Measurements from ENCODE around the gene RIN3. TPM values are rescaled to one million over a fixed set of nuclear protein-coding genes. Genes with fewer than 3 reads are reported as not detected.

Gene RIN3
- total RNA-seq, 2 donors from 2014 or later: 30.9 to 34.0 TPM

- no peak for DNase-seq (ENCODE audit: low spot score)
- intact Hi-C loops (cut with DNase I): no loop called here
These were observed 188.2 kb downstream of the RIN3 start for GRCh38 chr14:92701826-92702225.

- no peak for DNase-seq (ENCODE audit: low spot score)
- intact Hi-C loops (cut with DNase I): no loop called here
These were observed 188.9 kb downstream of the RIN3 start for GRCh38 chr14:92702441-92702918.

- intact Hi-C loops (cut with DNase I): no loop called here
- DNase-seq (ENCODE audit: low spot score): no peak
These were observed 189.9 kb downstream of the RIN3 start for GRCh38 chr14:92703516-92703915.

GRCh38 chr14:92704036-92704804 lies 190.6 kb downstream of the RIN3 start:
- no peak for DNase-seq (ENCODE audit: low spot score)
- intact Hi-C loops (cut with DNase I): no loop called here

- intact Hi-C loops (cut with DNase I): no loop called here
- DNase-seq (ENCODE audit: low spot score): no peak
These were observed 191.2 kb downstream of the RIN3 start for GRCh38 chr14:92704821-92705220.

DNA sequence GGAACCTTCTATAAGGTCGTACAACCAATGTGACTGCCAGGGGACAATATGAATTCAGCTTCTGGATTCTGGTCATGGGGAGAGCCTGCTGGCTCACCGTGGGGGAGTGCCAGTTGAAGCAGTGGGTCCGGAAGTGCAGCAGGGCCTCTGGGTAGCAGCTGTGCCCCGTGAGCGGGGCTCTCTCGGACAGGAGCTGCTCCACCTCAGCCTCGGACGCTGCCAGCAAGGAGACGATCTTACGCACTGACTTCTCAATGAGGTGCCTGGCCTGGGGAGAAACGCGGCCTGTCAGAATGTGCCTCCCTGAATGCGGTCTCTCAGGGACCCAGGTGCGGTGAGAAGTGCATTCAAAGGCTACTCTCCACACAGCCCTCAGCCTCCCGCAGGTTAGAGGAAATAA lies 192.8 kb downstream of the RIN3 start:
- no peak for DNase-seq (ENCODE audit: low spot score)
- intact Hi-C loops (cut with DNase I): no loop called here

DNA sequence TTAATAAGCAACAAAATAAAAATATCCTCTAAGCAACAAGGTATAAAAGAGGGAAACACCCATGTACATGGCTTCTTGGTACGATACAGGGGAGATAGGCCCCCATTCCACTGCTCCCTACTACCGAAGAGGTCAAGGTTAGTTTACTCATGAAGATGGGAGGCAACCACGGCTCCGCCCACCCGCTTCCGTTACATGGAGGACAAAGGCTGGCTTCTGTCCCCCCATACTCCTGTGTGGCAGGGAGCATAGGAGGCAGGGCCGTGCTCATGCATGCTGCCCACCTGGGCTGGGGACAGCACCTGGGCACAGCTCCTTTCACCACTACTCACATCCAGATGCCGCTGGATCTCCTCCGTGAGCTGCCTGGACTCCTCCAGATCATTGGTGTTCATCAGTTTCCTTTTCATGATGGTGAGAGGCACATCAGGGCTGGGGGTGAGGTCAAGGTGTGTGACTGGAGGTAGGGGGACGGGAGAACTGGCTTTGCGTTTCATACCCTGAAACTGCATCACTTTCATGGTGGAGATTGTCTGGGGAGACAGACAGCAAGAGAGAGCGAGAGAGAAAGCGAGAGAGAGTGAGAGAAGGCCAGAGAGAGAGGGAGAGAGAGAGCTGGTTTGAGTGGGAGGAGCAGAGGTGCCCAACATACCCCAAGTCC lies 195.9 kb downstream of the RIN3 start:
- peak; percentile 77 for DNase-seq (ENCODE audit: low spot score)
- intact Hi-C loops (cut with DNase I): no loop called here

DNA sequence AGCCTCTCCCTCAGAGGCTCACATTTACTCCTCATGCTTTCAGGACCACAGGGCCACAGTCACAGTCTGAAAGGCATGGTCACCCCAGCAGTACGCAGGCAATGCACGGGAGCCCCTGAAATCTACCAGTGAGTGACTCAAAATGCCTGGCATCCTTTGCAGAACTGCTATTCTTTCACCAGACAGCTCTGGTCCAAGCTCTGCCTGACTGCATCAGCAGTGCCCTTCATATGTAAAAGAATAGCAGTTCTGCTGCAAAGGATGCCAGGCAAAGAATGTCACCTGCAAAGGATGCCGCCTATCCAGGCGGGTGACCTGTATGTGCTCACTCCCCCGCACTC lies 196.4 kb downstream of the RIN3 start:
- intact Hi-C loops (cut with DNase I): loop anchor here (5.0 to 10.0 kb wide), 3 partner anchors 72 to 483 kb away; no protein-coding TSS in a partner anchor
- no peak for DNase-seq (ENCODE audit: low spot score)

DNA sequence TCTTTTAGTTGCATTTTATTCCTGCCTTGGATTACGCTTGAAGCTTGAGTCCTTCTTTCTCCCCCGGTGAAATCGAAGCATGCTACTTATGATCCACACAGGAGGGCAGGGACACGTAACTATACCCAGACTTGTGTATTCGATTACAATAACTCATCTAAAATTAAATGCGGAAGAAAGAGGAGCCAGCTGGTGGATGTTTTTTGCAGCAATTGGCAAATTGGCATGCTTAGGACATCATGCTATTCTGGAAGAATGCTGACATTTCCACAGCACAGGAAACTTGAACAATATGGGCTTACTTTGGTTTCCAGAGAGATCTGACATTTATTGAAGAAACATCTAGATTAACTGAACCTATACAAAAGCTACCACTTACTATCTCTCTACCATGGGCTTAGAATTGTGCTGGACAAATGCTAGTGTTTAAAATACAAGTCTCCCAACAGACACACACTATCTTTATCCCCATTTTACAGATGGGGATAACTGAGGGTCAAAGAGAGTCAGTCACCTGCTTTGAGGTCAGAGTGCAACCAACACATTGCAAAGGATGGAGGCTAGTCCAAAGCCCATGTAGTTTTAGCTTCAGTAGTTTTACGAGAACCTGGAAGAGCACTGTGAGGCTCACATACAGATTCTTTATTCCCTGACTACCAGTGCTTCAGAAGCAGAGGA lies 198.5 kb downstream of the RIN3 start:
- intact Hi-C loops (cut with DNase I): loop anchor here (5.0 to 10.0 kb wide), 3 partner anchors 70 to 485 kb away; no protein-coding TSS in a partner anchor
- no peak for DNase-seq (ENCODE audit: low spot score)

DNA sequence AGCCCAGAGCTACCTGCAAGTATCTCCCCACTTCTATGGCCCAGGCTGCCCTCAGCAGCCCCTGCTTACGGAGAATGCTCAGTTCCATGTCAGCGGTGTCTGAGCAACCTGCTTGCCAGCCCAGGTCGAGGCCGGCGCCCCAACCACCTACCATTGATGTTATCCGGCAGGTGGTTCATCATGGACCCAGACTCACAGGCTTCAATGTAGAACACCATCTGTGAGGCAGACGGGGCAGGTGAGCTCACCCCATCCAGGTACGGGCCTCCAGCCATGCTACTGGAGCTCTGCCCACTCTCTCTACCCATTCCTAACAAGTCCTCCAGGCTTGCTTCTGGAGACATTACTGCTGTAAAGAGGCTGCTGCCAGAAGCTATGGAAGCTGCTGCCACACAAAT lies 199.1 kb downstream of the RIN3 start:
- intact Hi-C loops (cut with DNase I): loop anchor here (5.0 to 10.0 kb wide), 3 partner anchors 70 to 485 kb away; no protein-coding TSS in a partner anchor
- DNase-seq (ENCODE audit: low spot score): no peak

DNA sequence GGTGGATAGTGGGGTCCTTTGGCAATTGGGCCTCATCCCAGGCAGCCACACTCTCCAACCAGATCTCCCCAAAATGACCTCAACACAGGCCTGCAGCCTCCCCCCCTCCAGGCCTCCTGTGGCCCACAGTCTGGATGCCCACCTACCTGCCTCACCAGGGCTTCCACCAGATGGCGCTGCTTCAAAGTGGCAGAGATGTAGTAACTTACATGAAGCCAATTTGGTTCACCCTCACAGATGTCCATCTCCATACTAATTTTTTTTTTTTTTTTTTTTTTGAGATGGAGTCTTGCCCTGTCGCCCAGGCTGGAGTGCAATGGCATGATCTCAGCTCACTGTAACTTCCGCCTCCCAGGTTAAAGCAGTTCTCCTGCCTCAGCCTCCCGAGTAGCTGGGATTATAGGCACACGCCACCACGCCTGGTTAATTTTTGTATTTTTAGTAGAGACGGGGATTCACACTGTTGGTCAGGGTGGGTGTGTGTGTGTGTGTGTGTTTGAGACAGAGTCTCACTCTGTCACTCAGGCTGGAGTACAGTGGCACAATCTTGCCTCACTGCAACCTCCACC lies 201.2 kb downstream of the RIN3 start:
- DNase-seq (ENCODE audit: low spot score): peak; percentile 91
- intact Hi-C loops (cut with DNase I): loop anchor here (1.0 to 10.0 kb wide), 4 partner anchors 8 to 488 kb away; no protein-coding TSS in a partner anchor

- DNase-seq (ENCODE audit: low spot score): no peak
These were observed 202.6 kb downstream of the RIN3 start for GRCh38 chr14:92716131-92716530.

DNA sequence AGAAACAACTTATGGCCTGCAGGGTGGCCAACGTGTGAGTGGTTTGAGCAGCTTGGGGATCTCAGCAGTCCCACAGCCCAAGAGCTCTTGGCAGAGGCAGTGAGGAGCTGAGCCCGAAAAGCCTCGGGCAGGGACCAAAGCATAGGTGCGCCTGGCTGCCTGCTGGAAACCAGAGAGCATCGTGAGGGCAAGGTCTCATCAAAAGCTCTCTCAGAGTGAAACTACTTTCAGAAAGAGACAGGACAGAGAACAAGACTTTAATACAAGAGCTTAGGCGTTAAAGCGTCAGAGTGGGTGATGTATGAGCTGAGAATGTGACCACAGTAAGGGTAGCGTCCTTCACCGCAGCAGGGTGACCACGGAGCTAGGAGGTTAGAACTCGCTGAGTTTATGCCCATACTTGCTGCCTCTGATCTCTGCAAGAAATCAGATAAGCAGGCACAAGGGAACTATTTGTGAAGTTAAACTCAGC lies 204.0 kb downstream of the RIN3 start:
- intact Hi-C loops (cut with DNase I): loop anchor here in 1 of 2 donors (10.0 kb wide), 1 partner anchor 67 kb away; no protein-coding TSS in a partner anchor
- DNase-seq (ENCODE audit: low spot score): no peak

More at GRCh38 chr14:92716131-92716530, 202.6 kb downstream of the RIN3 start:
- intact Hi-C loops (cut with DNase I): loop anchor here in 1 of 2 donors (10.0 kb wide), 1 partner anchor 69 kb away; no protein-coding TSS in a partner anchor

DNA sequence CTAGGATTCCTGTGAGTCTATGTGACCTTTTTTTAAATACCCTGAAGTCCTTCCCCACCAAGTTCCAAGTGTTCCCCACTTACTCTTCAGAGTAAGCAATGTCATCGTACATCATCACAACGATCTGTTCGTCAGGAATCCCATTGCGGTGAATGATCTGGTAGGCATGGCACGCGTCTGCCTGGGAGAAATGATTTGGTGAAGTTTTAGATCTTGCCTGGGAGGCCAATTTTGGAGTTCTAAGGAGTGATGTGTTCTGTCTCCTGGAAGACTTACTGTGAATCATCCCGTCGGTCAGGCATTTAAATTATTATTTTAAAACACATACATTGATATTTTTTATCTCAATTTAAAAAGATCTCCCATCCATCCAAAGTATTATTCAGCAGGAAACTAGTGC lies 205.1 kb downstream of the RIN3 start:
- no peak for DNase-seq (ENCODE audit: low spot score)
- intact Hi-C loops (cut with DNase I): loop anchor here in 1 of 2 donors (10.0 kb wide), 1 partner anchor 66 kb away; no protein-coding TSS in a partner anchor

DNA sequence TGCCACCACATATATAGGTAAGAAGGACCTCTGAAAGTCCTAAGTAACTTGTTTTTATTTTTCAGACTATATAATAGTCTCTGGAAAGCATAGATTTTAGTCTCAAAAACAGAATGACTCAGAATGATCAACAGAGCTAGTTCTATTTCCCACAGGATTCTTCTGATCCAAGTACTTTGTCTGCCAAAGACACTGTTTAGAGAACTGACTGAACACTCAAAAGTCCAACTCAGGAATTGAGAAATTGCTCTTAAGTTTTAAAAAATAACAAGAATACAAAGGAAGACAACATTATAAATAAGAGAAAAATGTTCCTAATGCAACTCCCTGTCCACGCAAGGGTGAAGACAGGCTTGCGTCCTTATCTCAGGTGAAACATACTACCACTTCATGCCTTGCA lies 205.8 kb downstream of the RIN3 start:
- DNase-seq (ENCODE audit: low spot score): no peak
- intact Hi-C loops (cut with DNase I): loop anchor here in 1 of 2 donors (10.0 kb wide), 1 partner anchor 65 kb away; no protein-coding TSS in a partner anchor

DNA sequence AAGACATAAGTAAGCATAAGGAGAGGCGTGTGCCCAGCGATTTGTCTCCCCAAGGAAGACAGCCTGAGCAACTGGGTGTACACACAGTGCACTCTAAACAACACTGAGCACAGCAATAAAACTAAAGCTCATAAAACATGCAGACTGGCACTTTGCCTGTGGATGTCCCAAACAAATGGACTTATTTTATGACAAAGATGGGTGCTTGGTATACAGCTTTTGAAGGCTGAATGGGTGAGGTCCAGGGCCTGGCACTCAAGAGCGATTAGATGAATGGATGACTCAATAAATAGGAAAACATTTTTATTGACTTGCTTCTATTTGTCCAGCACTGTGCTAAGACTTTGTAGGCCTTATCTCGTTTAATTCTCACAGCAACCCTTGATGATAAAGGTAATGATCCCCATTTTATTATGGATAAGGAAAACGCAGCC lies 206.3 kb downstream of the RIN3 start:
- intact Hi-C loops (cut with DNase I): loop anchor here in 1 of 2 donors (10.0 kb wide), 1 partner anchor 65 kb away; no protein-coding TSS in a partner anchor
- peak; percentile 56 for DNase-seq (ENCODE audit: low spot score)

GRCh38 chr14:92724516-92725340 lies 211.1 kb downstream of the RIN3 start:
- DNase-seq (ENCODE audit: low spot score): peak; percentile 63

More at GRCh38 chr14:92724516-92725340, 211.1 kb downstream of the RIN3 start:
- intact Hi-C loops (cut with DNase I): no loop called here

All from posterior vena cava (tissue), 2 donors.